ENCODE measurements around the gene PSMD5.

- TF ChIP-seq POLR2AphosphoS5 (IDR thresholded peaks at IDR 0.05; ENCODE audit: low read depth, low read length) (no peak), CTCF (IDR thresholded peaks at IDR 0.05) (no peak)
Observed at GRCh38 chr9:120857902-120858301, 15.2 kb upstream of the PSMD5 start.
